ENCODE results near the gene TXNDC2.

The TXNDC2 gene

DNA sequence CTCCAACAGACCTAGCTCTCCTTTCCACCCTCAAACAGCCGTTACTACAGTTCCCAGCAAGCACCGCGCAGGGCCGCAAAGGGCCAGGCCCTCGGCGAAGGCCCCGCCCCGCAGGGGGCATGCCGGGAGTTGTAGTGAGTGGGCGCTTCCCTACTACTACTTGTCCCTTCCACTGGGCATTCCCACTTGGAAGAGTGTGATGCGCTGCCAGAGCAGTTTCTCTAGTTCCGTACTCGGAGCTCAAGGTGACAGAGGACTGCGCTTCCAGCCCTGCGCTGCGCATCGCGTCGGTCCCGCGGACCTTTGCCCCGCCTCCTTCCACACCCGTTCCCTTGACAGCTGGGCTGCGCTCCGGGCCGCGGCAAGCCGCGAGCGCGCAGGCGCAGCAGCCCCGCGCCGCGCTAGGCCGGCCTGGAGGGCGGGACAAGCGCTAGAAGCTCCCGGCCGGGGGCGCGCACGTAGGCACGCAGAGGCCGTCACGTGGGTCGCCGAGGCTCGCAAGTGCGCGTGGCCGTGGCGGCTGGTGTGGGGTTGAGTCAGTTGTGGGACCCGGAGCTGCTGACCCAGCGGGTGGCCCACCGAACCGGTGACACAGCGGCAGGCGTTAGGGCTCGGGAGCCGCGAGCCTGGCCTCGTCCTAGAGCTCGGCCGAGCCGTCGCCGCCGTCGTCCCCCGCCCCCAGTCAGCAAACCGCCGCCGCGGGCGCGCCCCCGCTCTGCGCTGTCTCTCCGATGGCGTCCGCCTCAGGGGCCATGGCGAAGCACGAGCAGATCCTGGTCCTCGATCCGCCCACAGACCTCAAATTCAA, 28.0 kb downstream of the TXNDC2 start, which contains the start of gene VAPA:
Gene VAPA (plus strand): TSS at position 491 of the 808 bp plus-strand sequence. CDS start 241 bp downstream, at position 732.
- peak; percentile 95 for DNase-seq (ENCODE audit: low spot score)

DNA sequence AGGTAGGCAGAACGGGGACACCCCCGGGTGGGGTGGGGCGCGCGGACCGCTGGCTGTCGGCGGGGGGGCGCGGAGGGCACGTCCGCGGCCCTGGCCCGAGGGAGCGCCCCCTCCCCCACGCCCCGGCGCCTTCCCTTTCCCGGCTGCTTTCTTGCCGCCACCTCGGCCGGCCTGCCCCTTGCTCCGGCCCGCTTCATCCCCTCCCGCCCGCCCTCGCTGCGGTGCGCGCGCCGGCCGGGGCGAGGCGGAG, 28.5 kb downstream of the TXNDC2 start:
- DNase-seq (ENCODE audit: low spot score): no peak

DNA sequence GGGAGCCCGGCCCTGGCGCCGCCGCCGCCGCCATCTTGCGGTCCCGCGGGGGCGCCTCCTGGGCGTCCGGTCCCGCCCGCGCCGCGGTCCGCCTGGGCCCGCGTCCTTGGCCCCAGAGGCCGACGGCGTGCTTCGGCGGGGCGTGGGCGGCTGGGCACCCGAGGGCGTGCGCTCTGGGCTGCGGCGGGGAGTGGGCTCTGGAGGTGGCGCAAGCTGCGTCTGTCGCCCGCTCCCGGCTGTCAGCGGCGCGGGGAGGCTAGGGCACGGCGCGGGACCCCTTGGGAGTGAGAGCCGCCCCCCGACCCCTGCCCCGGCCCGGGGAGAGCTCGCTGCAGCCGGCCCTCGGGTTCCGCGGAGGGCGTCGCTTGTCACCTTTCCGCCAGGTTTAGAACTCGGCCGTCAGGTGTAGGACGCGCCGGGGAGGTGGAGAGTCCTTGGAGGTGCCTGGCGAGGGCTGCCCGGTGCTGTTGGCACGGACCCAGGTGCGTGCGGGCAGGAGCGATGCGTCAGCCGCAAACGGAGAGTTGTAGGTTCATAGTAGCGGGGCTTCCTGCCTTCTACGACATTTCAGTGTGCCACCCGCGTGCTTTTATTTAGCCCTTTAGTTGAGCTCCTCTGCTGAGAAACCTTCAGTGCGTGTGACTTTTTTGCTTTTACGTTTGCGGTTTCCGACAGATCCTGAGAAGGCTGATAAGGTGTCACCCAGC, 29.0 kb downstream of the TXNDC2 start:
- DNase-seq (ENCODE audit: low spot score): peak; percentile 82

DNA sequence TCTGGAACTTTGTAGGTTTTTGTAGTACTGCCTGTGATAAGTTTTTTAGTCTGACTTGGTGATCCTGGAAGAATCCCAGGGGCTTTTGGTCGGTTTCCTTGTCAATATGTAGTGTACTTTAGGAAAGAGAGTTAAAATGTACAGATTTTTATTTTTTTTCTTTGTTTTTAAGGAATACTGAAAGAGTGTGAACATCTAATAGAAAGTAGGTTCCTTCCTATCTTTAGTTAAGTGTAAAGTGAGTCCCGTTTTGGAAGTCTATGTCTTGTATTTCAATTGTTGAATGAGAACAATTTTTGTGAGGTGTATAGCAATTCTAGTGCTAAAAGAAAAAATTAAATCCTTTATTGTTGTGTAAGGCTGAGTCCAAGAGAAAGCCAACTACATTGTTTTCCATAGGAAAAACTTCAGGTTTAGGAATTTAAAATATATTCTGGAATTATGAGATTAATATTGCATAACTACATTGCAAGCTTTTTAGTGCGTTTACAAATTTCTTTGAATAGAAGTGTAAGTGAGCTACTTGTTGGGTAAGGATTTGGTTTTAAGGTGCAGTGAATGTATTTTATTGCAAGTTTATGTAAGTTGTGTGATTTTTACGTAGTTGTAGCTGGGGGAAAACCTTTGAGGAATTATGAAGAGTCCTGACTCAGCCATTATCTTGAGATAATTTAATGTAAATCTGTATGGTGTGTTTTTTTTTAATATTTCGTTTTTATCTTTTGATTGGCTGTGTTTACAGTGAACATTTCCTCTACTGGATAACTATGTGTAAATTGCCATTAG, 29.7 kb downstream of the TXNDC2 start:
- DNase-seq (ENCODE audit: low spot score): peak; percentile 33

DNA sequence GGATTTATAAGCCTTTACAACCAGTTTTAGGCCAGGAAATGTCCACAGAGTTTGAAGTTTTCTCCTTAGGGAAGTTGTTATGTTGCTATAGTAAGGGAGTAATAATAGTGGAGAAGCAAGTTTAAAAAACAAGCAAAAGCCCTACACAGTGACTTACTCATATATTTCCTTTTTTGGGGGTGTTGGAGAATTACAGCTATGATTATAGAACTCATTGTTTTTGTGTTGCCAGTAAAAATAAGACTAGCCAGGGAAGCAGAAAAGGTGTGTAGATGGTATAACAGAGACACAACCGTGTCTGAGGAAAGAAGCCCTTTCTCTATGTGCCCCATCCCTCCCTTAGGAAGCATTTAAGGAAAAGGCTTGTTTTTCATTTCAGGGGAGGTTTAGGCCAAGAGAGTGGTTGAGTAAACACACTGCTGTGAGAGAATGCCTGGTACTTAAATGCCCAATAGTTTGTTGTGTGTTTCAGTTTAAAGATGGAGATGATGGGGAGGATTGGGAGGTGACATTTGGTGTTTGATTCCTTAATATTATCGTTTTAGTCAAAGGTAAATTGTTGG, 30.4 kb downstream of the TXNDC2 start:
- DNase-seq (ENCODE audit: low spot score): peak; percentile 32

- no peak for DNase-seq (ENCODE audit: low spot score)
Measured at GRCh38 chr18:9916808-9917207, 31.0 kb downstream of the TXNDC2 start.

DNA sequence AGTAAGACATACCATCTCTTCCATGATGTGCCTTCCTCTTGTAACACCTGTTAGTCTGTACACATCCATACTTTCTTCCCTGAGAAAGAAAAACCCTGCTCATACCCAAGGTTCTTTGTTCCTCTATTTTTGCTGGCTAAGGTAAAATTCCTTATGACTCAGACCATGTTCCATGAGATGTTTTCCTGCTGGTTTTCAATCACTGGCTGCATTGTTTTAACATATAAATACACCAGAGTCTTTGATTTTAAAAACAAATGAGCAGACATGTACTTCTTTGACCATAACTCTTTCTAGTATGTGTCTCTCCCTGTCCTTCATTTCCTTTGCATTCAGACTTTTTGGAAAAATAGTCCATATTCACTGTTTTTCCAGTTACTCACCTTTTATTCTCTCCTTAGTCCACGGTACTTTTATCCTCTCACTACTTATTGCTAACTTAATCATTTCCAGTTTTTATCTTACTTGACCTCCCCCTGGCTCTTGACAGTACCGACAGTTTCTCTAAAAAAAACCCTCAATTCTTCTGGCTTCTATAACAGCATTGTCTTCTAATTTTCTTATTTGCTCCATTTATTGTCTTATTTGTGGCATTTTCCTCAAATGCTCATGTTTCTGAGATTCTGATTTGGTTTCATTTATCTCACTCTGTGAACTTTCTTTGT, 32.4 kb downstream of the TXNDC2 start:
- peak; percentile 25 for DNase-seq (ENCODE audit: low spot score)

DNA sequence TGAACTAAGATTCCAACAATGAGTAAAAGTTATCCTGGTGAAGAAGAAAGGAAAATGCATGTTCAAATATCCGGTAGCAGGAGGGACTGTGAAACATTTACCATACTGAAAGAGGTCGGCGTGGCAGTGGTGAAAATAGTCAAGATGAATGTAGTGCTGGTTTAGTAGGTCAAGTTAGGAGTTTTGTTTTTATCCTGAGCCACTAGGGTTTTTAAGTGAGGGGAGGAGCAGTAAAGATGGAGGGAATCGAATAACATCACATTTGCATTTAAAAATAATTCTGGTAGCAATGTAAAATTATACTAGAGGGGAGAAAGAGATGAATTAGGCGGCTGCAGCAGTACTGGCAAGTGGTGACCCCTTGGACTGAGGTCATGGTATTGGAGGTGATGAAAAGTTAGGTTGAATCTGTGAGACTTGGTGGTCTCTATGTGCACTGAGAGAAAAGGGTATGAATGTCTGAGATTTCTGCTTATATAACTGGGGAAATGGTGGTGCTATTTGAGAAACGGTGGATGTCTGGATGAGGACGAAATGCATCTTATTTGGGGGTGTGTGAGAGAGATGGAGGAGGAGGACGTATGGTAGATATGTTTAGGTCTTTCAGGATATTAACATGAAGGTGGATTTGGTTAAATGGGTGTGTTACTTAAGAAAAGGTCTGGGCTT, 33.9 kb downstream of the TXNDC2 start:
- no peak for DNase-seq (ENCODE audit: low spot score)

- DNase-seq (ENCODE audit: low spot score): no peak
Measured at GRCh38 chr18:9922592-9923311, 37.0 kb downstream of the TXNDC2 start.

DNA sequence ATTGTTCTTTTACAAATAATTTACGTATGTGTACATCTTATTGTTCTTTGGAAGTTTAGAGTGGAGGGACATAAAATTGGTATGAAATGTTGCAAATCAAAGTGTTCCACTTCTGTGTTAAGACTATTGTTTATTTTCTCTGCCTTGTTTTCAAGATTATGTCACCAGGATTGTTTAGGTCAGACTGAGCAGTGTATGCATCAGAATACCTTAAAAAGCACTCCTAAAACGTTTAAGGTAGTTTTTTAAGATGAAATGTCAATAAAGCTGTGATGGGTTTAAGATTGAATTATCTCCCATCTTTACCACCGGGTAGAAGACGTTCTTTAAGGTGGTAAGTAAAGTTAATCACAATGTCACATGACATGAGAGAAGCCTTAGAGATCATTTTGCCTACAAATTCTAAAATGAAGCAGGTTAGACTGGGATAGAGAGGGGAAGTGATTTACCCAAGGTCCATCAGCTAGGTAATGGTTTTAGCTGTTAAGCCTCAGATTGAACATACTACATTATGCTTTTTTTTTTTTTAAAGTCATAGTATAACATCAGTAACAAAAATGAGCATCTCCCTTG, 38.7 kb downstream of the TXNDC2 start:
- no peak for DNase-seq (ENCODE audit: low spot score)

GRCh38 chr18:9925369-9925768, 39.6 kb downstream of the TXNDC2 start:
- no peak for DNase-seq (ENCODE audit: low spot score)

DNA sequence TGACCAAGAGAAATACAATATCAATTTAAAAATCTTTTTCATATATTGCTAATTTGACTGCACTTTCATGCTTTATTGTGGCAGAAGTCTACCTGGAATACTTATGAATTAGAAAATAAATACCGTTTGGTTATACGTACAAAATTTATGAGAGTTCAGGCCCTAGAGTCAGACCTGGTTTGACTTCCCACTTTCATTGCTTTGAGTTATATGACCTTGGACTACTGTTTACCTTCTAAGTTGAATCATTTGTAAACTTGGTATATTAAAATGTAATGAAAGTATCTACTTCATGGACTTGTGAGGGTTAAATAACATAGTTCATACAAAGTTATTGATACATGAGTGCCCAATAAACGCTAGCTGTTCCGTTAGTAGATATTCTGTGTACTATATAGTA, 40.0 kb downstream of the TXNDC2 start:
- no peak for DNase-seq (ENCODE audit: low spot score)

DNA sequence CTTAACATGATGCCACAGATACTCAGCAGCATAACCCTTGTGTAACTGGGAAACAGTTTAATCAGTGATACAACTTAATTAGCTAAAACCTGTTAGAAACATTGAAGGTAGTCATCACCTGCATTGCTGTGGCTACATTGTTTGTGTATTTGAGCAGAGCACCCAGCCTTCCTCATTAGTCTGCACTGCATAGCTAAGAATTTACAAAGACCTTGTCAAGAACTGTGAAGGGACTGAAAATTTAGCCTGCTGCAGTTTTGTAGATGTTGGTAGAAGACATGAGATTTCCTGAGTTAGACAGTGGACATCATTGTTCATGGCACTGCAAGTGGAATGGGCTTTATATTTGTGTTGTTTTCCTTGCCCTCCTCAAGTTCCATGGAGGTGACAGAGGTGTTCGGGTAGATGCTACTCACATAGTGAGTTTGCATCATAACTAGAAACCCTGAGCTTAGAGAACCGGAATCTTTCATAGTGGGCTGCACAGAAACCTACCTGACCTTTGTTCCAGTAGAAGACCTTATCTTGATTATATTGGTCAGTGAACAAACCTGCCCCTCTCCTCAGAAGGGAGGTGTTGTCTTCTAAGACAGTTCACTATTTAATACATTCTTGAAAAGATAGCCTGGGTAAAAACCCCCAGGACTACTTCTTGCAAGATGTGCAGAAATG, 40.6 kb downstream of the TXNDC2 start:
- DNase-seq (ENCODE audit: low spot score): no peak

GRCh38 chr18:9926977-9927376, 41.2 kb downstream of the TXNDC2 start:
- no peak for DNase-seq (ENCODE audit: low spot score)

DNA sequence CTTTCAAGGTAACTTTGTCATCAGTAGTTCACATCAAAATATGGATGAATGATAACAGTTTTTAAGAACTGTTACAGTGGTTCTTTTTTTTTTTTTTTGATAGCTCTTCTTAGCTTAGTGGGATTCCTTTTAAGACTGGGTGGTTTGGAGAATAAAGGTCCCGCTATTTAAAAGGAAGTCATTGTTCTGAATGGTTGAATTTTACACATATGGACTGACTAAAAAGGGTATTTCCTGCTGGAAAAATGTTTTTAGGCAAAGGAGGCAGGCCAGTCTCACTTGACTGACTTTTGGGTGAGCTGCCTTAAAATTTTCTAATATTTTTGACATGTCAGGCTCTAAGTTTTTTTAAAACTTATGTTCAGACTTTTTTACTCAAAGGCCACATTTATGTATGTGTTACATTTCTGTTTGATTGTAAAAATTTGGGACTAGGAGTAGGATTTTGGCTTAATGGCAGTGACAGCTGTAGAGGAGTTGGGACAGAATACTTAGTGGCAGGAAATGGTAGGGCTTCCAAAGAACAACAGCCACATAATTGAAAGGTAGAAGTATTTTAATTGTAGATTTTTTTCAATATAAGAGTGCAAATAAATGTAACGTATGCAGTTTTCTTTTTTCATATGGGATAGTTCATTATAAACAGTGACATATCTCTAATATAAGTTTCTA, 41.8 kb downstream of the TXNDC2 start:
- DNase-seq (ENCODE audit: low spot score): no peak

GRCh38 chr18:9928646-9929259, 43.0 kb downstream of the TXNDC2 start:
- DNase-seq (ENCODE audit: low spot score): no peak

GRCh38 chr18:9930299-9930884, 44.6 kb downstream of the TXNDC2 start:
- no peak for DNase-seq (ENCODE audit: low spot score)

DNA sequence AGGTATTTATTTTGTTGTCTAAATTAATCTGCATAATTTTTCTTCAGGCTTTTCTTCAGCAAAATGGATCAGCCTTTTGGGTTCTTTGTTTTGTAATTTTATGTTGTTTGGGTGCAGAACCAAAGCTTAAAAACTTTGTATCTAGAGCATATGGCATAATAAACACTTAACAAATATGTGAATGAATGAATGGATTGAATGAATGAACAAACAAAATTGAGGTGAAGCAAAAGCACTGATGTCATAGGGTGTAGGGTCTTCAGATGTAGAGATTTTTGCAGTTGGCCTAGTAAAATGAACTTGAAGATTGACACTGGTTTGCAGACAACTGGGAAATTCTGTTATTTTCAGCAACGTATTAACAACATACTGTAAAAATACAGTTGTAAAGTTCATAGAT, 45.4 kb downstream of the TXNDC2 start:
- DNase-seq (ENCODE audit: low spot score): no peak
